Cardiac muscle cell (in vitro differentiated cells and primary cell): Measurements from ENCODE around the gene EVPL. TPM values are rescaled to one million over a fixed set of nuclear protein-coding genes. Genes with fewer than 3 reads are reported as not detected.

Source experiments
- DNase-seq, 2 donors: peaks; one replicate each; pipeline versions ENCODE4 v3.0.0 to v3.0.0-alpha.2; 2010 to 2017; ENCODE audit warnings: low read depth in 1 of 2, low spot score in 1 of 2
- H3K27ac ChIP-seq: fragments of 200-600 bp; sonication (generic); 2 replicates; pipeline ENCODE4 v1.5.1; 2016
- H3K27me3 ChIP-seq: fragments of 200-600 bp; sonication (generic); 2 replicates; pipeline ENCODE4 v1.6.0; 2016; ENCODE audit warnings: control low read depth
- H3K36me3 ChIP-seq: fragments of 200-600 bp; sonication (generic); 2 replicates; pipeline ENCODE4 v1.5.1; 2016; ENCODE audit warnings: control low read depth
- H3K4me1 ChIP-seq: fragments of 200-600 bp; sonication (generic); 2 replicates; pipeline ENCODE4 v1.8.1; 2017; ENCODE audit warnings: low read depth, mild to moderate bottlenecking, mixed run types
- H3K4me3 ChIP-seq: fragments of 200-600 bp; sonication (generic); 2 replicates; pipeline ENCODE4 v1.5.1; 2016; ENCODE audit warnings: mild to moderate bottlenecking
- H3K9me3 ChIP-seq: fragments of 200-600 bp; sonication (generic); 2 replicates; pipeline ENCODE4 v1.5.1; 2017; ENCODE audit warnings: low read depth, mild to moderate bottlenecking, control low read depth
- CTCF ChIP-seq: IDR thresholded peaks from 2 replicates; pipeline ENCODE4 v1.5.1; 2012; ENCODE audit warnings: low read depth, mild to moderate bottlenecking, low read length
- polyA plus RNA-seq: library from polyadenylated mRNA; unstranded; fragments of >200 nt; fragmentation: Nextera tagmentation; extraction: Ambion mirVana; gene quantifications from 2 replicates; pipeline ENCODE4 v1.2.1, GENCODE V29; 2016
- total RNA-seq: library from RNA; depleted of rRNA; stranded (reverse); fragments of >200 nt; gene quantifications from 2 replicates; pipeline ENCODE4 v1.2.3, GENCODE V29; 2016

The EVPL gene
- total and polyA plus RNA-seq, 2 experiments from 2014 or later, result 0.09 TPM; not detected in 1

DNA sequence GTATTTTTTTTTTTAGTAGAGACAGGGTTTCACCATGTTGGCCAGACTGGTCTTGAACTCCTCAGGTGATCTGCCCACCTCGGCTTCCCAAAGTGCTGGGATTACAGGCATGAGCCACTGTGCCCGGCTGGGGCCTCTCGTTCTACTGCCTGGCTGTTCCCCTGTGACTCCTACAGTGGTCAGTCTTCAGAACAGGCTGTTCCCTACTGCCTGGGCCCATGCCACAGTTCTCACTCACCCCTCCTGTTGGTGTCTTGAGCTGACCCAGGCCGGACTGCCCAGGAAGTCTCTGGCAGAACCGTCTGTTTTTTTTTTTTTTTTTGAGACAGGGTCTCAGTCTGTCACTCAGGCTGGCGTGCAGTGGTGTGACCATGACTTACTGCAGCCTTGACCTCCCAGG, 23.2 kb downstream of the EVPL start:
- no peak for DNase-seq
- no peaks in the 10 kb centered on the region for H3K36me3 ChIP-seq
- H3K27ac ChIP-seq, result no peak overlapping the region
- no peaks in the 10 kb centered on the region for H3K4me1 ChIP-seq
- no peak overlapping the region for H3K4me3 ChIP-seq
- H3K9me3 ChIP-seq, result no peaks in the 10 kb centered on the region
- no peaks in the 10 kb centered on the region for H3K27me3 ChIP-seq
- TF ChIP-seq CTCF, result no peak

DNA sequence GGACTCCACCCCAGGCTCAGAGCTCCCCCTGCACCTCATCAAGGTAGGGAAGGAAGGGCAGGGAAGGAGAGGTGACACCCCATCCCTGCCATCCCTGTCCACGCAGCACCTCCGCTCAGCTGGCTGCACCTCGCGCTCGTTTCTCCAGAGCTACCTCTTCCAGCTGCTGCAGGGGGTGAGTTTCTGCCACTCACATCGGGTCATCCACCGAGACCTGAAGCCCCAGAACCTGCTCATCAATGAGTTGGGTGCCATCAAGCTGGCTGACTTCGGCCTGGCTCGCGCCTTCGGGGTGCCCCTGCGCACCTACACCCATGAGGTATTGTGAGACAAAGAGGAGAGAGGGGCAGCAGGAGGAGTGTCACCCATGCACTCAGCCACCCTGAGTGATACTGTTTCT, 25.0 kb downstream of the EVPL start:
- no peak for DNase-seq
- H3K27ac ChIP-seq, result no peak overlapping the region
- no peaks in the 10 kb centered on the region for H3K27me3 ChIP-seq
- no peak overlapping the region for H3K4me3 ChIP-seq
- no peaks in the 10 kb centered on the region for H3K9me3 ChIP-seq
- no peak for TF ChIP-seq CTCF
- H3K4me1 ChIP-seq, result no peaks in the 10 kb centered on the region
- H3K36me3 ChIP-seq, result no peaks in the 10 kb centered on the region

GRCh38 chr17:76000755-76001521, 26.2 kb downstream of the EVPL start, which contains the start of gene CDK3:
TSS of gene CDK3 (plus strand) at chr17:76000855. CDS start at chr17:76001426, 571 bp downstream.
- no peaks in the 10 kb centered on the region for H3K36me3 ChIP-seq
- no peak for DNase-seq
- no peaks in the 10 kb centered on the region for H3K4me1 ChIP-seq
- TF ChIP-seq CTCF, result no peak
- H3K9me3 ChIP-seq, result no peaks in the 10 kb centered on the region
- H3K27me3 ChIP-seq, result no peaks in the 10 kb centered on the region
- H3K27ac ChIP-seq, result no peak within 1 kb of the TSS
- H3K4me3 ChIP-seq, result no peak within 1 kb of the TSS

DNA sequence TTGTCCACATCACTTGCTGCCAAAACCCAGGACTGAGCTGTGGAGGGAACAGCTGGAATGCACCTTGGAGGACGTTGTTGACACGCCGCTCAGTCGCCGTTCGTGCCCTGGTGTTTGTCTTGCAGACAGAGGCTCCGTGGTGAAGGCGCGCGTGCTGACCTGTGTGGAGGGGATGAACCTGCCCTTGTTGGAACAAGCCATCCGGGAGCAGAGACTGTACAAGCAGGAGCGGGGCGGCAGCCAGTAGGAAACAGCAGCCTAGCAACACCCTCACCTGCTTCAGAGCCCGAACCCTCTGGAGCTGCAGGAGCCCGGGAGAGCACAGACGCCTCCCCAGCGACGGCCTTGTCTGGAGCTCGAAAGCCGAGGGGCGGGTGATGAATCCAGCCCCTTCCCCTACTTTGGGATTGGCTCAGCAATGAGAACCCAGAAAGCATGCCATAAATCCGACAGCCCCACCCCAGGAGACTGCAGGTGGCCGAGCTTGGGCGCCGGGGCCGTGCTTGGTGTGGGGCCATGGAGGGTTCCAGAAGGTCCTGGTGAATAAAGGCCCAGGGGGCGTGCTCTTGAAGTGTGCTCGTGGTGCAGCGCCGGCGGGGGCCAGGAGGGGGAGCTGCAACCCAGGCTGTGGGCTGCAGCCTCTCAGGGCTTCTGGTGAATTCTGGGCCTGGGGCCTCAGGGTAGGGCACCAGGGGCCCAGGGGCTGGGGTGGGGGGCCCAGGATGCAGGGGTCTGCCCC, 26.9 kb downstream of the EVPL start:
- Histone ChIP-seq H3K4me3 (no peak overlapping the region), H3K36me3 (no peaks in the 10 kb centered on the region), H3K9me3 (no peaks in the 10 kb centered on the region), H3K4me1 (no peaks in the 10 kb centered on the region), H3K27me3 (no peaks in the 10 kb centered on the region), H3K27ac (no peak overlapping the region)
- DNase-seq, result peak; percentile 43 to 72
- peak; percentile 63 for TF ChIP-seq CTCF

- Histone ChIP-seq H3K36me3 (peaks cover under 1% of the 10 kb centered on the region), H3K27me3 (no peaks in the 10 kb centered on the region), H3K4me1 (no peaks in the 10 kb centered on the region), H3K9me3 (no peaks in the 10 kb centered on the region), H3K27ac (no peak overlapping the region), H3K4me3 (no peak overlapping the region)
- no peak for TF ChIP-seq CTCF
- DNase-seq, result no peak
These were observed 28.7 kb downstream of the EVPL start for GRCh38 chr17:75998327-75998795.
